SK-N-SH treated with all-trans-retinoic acid at 6 μM for 48 hours (cell line): ENCODE data around the gene AOPEP.

ENCODE experiments used
- PATZ1 ChIP-seq: fragments of 250-450 bp; sonication (Bioruptor Pico); IDR thresholded peaks from 2 replicates; pipeline ENCODE4 v1.8.0; 2020; ENCODE audit warnings: mild to moderate bottlenecking, moderate library complexity, borderline replicate concordance
- POU6F1 ChIP-seq: fragments of 250-450 bp; sonication (Bioruptor Pico); IDR thresholded peaks from 2 replicates; pipeline ENCODE4 v1.8.0; 2021; ENCODE audit warnings: low read depth, mild to moderate bottlenecking, moderate library complexity, borderline replicate concordance
- PPARA ChIP-seq: fragments of 250-450 bp; sonication (Bioruptor Pico); IDR thresholded peaks from 2 replicates; pipeline ENCODE4 v1.5.0; 2020; ENCODE audit warnings: mild to moderate bottlenecking, borderline replicate concordance

GRCh38 chr9:94935396-94935795 lies 208.9 kb downstream of the AOPEP start:
- TF ChIP-seq PPARA (CRISPR knock-in tag) (no peak), POU6F1 (CRISPR knock-in tag) (no peak), PATZ1 (CRISPR knock-in tag) (no peak)
